ENCODE measurements around the gene FOXK1.
A peak's percentile ranks its signal among the peaks of the same experiment; 100 is the strongest.
"Not testable (repeated sequence)": the region's sequence is repeated elsewhere in the genome, so short reads cannot be mapped to it uniquely, and the experiment has no call there.

FOXK1 gene

GRCh38 chr7:4787947-4788626, 106.0 kb downstream of the FOXK1 start:
- DNase-seq, result no peak

GRCh38 chr7:4788627-4789189, 106.6 kb downstream of the FOXK1 start:
- DNase-seq, result no peak

GRCh38 chr7:4789194-4790077, 107.3 kb downstream of the FOXK1 start:
- DNase-seq, result no peak

GRCh38 chr7:4790078-4790465, 108.0 kb downstream of the FOXK1 start:
- DNase-seq, result no peak

GRCh38 chr7:4790516-4790991, 108.5 kb downstream of the FOXK1 start:
- no peak for DNase-seq

- DNase-seq, result no peak
Measured at GRCh38 chr7:4791101-4791737, 109.1 kb downstream of the FOXK1 start.

GRCh38 chr7:4791738-4792536, 109.8 kb downstream of the FOXK1 start:
- DNase-seq, result no peak

GRCh38 chr7:4792537-4793126, 110.5 kb downstream of the FOXK1 start:
- no peak for DNase-seq

GRCh38 chr7:4793385-4793993, 111.4 kb downstream of the FOXK1 start:
- not testable (repeated sequence) for DNase-seq

GRCh38 chr7:4794171-4794570, 112.1 kb downstream of the FOXK1 start:
- not testable (repeated sequence) for DNase-seq

- DNase-seq, result no peak
Measured at GRCh38 chr7:4794591-4795350, 112.7 kb downstream of the FOXK1 start.

- DNase-seq, result no peak
Measured at GRCh38 chr7:4796453-4796852, 114.4 kb downstream of the FOXK1 start.

- peak; percentile 28 for DNase-seq
Measured at GRCh38 chr7:4797858-4798705, 116.0 kb downstream of the FOXK1 start.

GRCh38 chr7:4798706-4799235, 116.7 kb downstream of the FOXK1 start:
- DNase-seq, result no peak

GRCh38 chr7:4799508-4800268, 117.6 kb downstream of the FOXK1 start:
- no peak for DNase-seq

GRCh38 chr7:4800487-4800886, 118.4 kb downstream of the FOXK1 start:
- DNase-seq, result no peak

- DNase-seq, result no peak
Measured at GRCh38 chr7:4800926-4801838, 119.1 kb downstream of the FOXK1 start.

- no peak for DNase-seq
Measured at GRCh38 chr7:4801839-4802231, 119.7 kb downstream of the FOXK1 start.
